CD4-positive, alpha-beta memory T cell (primary cell): ENCODE data around the gene RASEF. TPM values are rescaled to one million over a fixed set of nuclear protein-coding genes. Genes with fewer than 3 reads are reported as not detected.

Experiments
- CTCF ChIA-PET: fragments of 350-600 bp; sonication (Branson Sonifier 250); formaldehyde crosslinking; loops from one replicate; lab custom pipeline; 2021; ENCODE audit warnings: inconsistent platforms; ENCODE audit not compliant: partially characterized antibody; lab: Charles Lee
- POLR2A ChIA-PET: fragments of 350-600 bp; sonication (Branson Sonifier 250); formaldehyde crosslinking; loops from one replicate; lab custom pipeline; 2021; ENCODE audit not compliant: partially characterized antibody; lab: Charles Lee
- DNase-seq, 5 donors: peaks; one replicate each; pipeline versions ENCODE4 v3.0.0 to v3.0.0-alpha.2; 2020 to 2022; ENCODE audit warnings: mixed read lengths in 1 of 5
- H3K27ac ChIP-seq: one replicate; pipeline ENCODE4 v1.7.0; 2013; ENCODE audit warnings: low read depth, low read length
- H3K27me3 ChIP-seq: 2 replicates; pipeline ENCODE4 v1.7.0; 2013; ENCODE audit warnings: mild to moderate bottlenecking, low read length, moderate library complexity; ENCODE audit not compliant: insufficient read depth
- H3K36me3 ChIP-seq: 2 replicates; pipeline ENCODE4 v1.7.0; 2013; ENCODE audit warnings: mild to moderate bottlenecking, low read length, moderate library complexity; ENCODE audit not compliant: insufficient read depth
- H3K4me1 ChIP-seq: 2 replicates; pipeline ENCODE4 v1.7.0; 2013; ENCODE audit warnings: mild to moderate bottlenecking, low read length, moderate library complexity; ENCODE audit not compliant: insufficient read depth
- H3K4me3 ChIP-seq, 2 donors: one replicate each; pipeline ENCODE4 v1.7.0; 2013; ENCODE audit warnings: low read length in 2 of 2, mild to moderate bottlenecking in 1 of 2
- H3K9me3 ChIP-seq, 2 donors: one replicate each; pipeline ENCODE4 v1.7.0; 2013; ENCODE audit warnings: low read length in 2 of 2, control low read depth in 1 of 2; ENCODE audit not compliant: control insufficient read depth in 1 of 2
- H3K27ac Mint-ChIP-seq, 7 donors: one replicate each; pipeline ENCODE4 v1.8.0; 2020 to 2021; ENCODE audit warnings: mixed read lengths in 7 of 7, mild to moderate bottlenecking in 6 of 7, inconsistent platforms in 3 of 7, moderate library complexity in 3 of 7
- H3K27me3 Mint-ChIP-seq, 2 donors: one replicate each; pipeline ENCODE4 v1.8.0; 2020 to 2021; ENCODE audit warnings: mixed read lengths in 2 of 2
- H3K36me3 Mint-ChIP-seq, 2 donors: one replicate each; pipeline ENCODE4 v1.8.0; 2020 to 2021; ENCODE audit warnings: mixed read lengths in 2 of 2, inconsistent platforms in 1 of 2, mild to moderate bottlenecking in 1 of 2
- H3K4me1 Mint-ChIP-seq, 4 donors: one replicate each; pipeline ENCODE4 v1.8.0; 2020 to 2021; ENCODE audit warnings: mixed read lengths in 4 of 4, mild to moderate bottlenecking in 1 of 4
- H3K4me3 Mint-ChIP-seq, 8 donors: one replicate each; pipeline ENCODE4 v1.8.0; 2020 to 2021; ENCODE audit warnings: mixed read lengths in 8 of 8, mild to moderate bottlenecking in 7 of 8, moderate library complexity in 6 of 8, inconsistent platforms in 3 of 8
- H3K9me3 Mint-ChIP-seq, 8 donors: one replicate each; pipeline ENCODE4 v1.8.0; 2020 to 2021; ENCODE audit warnings: mixed read lengths in 8 of 8, mild to moderate bottlenecking in 5 of 8, inconsistent platforms in 3 of 8, moderate library complexity in 1 of 8
- intact Hi-C: fragments of 100-400 bp; cut with micrococcal nuclease; formaldehyde crosslinking; loops from one replicate; pipeline ENCODE4 v1.15.1; 2023
- polyA plus RNA-seq, 2 donors: library from polyadenylated mRNA; unstranded; fragments of 300-500 nt; fragmentation: Illumina TruSeq; gene quantifications; one replicate each; pipeline ENCODE4 v1.2.3, GENCODE V29; 2021
- total RNA-seq, 2 experiments: library from RNA; stranded (reverse); gene quantifications; one replicate each; pipeline ENCODE4 v1.2.3, GENCODE V29; 2021

Gene RASEF
- total and polyA plus RNA-seq, 4 experiments from 2014 or later: not detected

GRCh38 chr9:82972446-82972845 lies 90.5 kb downstream of the RASEF start:
- CTCF ChIA-PET: no interaction called here
- no peaks in the 10 kb centered on the region for H3K36me3 Mint-ChIP-seq
- POLR2A ChIA-PET: no interaction called here

GRCh38 chr9:82970359-82970758 lies 92.6 kb downstream of the RASEF start:
- no peak overlapping the region for H3K27ac ChIP-seq
- Mint-ChIP-seq H3K36me3 (no peaks in the 10 kb centered on the region), H3K27me3 (no peaks in the 10 kb centered on the region), H3K4me1 (no peaks in the 10 kb centered on the region), H3K27ac (no peak overlapping the region), H3K4me3 (no peak overlapping the region), H3K9me3 (peaks cover 0 to 2% (median 0%) of the 10 kb centered on the region in 8 donors)
- no peaks in the 10 kb centered on the region for H3K9me3 ChIP-seq
- no peak overlapping the region for H3K4me3 ChIP-seq
- ChIA-PET POLR2A (no interaction called here), CTCF (no interaction called here)
- no peak for DNase-seq
- H3K36me3 ChIP-seq: no peaks in the 10 kb centered on the region
- H3K4me1 ChIP-seq: no peaks in the 10 kb centered on the region
- no peaks in the 10 kb centered on the region for H3K27me3 ChIP-seq
- intact Hi-C loops: no loop called here

More at GRCh38 chr9:82972446-82972845, 90.5 kb downstream of the RASEF start:
- Mint-ChIP-seq H3K4me3 (no peak overlapping the region), H3K9me3 (peaks cover 0 to 4% (median 0%) of the 10 kb centered on the region in 8 donors), H3K27ac (no peak overlapping the region), H3K4me1 (no peaks in the 10 kb centered on the region), H3K27me3 (no peaks in the 10 kb centered on the region)
- Histone ChIP-seq H3K36me3 (no peaks in the 10 kb centered on the region), H3K9me3 (no peaks in the 10 kb centered on the region), H3K4me1 (no peaks in the 10 kb centered on the region), H3K27ac (no peak overlapping the region), H3K27me3 (no peaks in the 10 kb centered on the region), H3K4me3 (no peak overlapping the region)
- no peak for DNase-seq
- intact Hi-C loops: no loop called here

- POLR2A ChIA-PET: no interaction called here
Observed at GRCh38 chr9:82969291-82969690, 93.7 kb downstream of the RASEF start.

GRCh38 chr9:82968816-82969215 lies 94.1 kb downstream of the RASEF start:
- POLR2A ChIA-PET: no interaction called here
- no peak overlapping the region for H3K4me3 Mint-ChIP-seq

More at GRCh38 chr9:82969291-82969690, 93.7 kb downstream of the RASEF start:
- H3K27me3 ChIP-seq: no peaks in the 10 kb centered on the region
- no peaks in the 10 kb centered on the region for H3K4me1 Mint-ChIP-seq
- no peak overlapping the region for H3K27ac Mint-ChIP-seq
- no peak for DNase-seq
- intact Hi-C loops: no loop called here
- H3K36me3 ChIP-seq: no peaks in the 10 kb centered on the region
- no peaks in the 10 kb centered on the region for H3K36me3 Mint-ChIP-seq
- H3K27ac ChIP-seq: no peak overlapping the region
- no peaks in the 10 kb centered on the region for H3K4me1 ChIP-seq
- no peak overlapping the region for H3K4me3 Mint-ChIP-seq
- no peaks in the 10 kb centered on the region for H3K9me3 ChIP-seq
- peaks cover 0 to 2% of the 10 kb centered on the region in 2 donors for H3K27me3 Mint-ChIP-seq
- CTCF ChIA-PET: no interaction called here
- peaks cover 0 to 2% (median 0%) of the 10 kb centered on the region in 8 donors for H3K9me3 Mint-ChIP-seq
- H3K4me3 ChIP-seq: no peak overlapping the region

GRCh38 chr9:82968388-82968787 lies 94.6 kb downstream of the RASEF start:
- H3K4me1 Mint-ChIP-seq: no peaks in the 10 kb centered on the region
- H3K36me3 ChIP-seq: no peaks in the 10 kb centered on the region
- no peaks in the 10 kb centered on the region for H3K9me3 ChIP-seq
- no peaks in the 10 kb centered on the region for H3K36me3 Mint-ChIP-seq
- ChIA-PET POLR2A (no interaction called here), CTCF (no interaction called here)
- H3K4me1 ChIP-seq: no peaks in the 10 kb centered on the region
- no peak for DNase-seq
- intact Hi-C loops: no loop called here
- no peaks in the 10 kb centered on the region for H3K27me3 ChIP-seq
- H3K4me3 Mint-ChIP-seq: no peak overlapping the region
- H3K27me3 Mint-ChIP-seq: peaks cover 0 to 2% of the 10 kb centered on the region in 2 donors
- peaks cover 0 to 2% (median 0%) of the 10 kb centered on the region in 8 donors for H3K9me3 Mint-ChIP-seq
- no peak overlapping the region for H3K27ac Mint-ChIP-seq
- H3K27ac ChIP-seq: no peak overlapping the region
- no peak overlapping the region for H3K4me3 ChIP-seq

More at GRCh38 chr9:82968816-82969215, 94.1 kb downstream of the RASEF start:
- Histone ChIP-seq H3K4me3 (no peak overlapping the region), H3K27me3 (no peaks in the 10 kb centered on the region), H3K9me3 (no peaks in the 10 kb centered on the region), H3K4me1 (no peaks in the 10 kb centered on the region), H3K36me3 (no peaks in the 10 kb centered on the region), H3K27ac (no peak overlapping the region)
- no peak for DNase-seq
- Mint-ChIP-seq H3K27me3 (peaks cover 0 to 2% of the 10 kb centered on the region in 2 donors), H3K36me3 (no peaks in the 10 kb centered on the region), H3K4me1 (no peaks in the 10 kb centered on the region), H3K9me3 (peaks cover 0 to 2% (median 0%) of the 10 kb centered on the region in 8 donors), H3K27ac (no peak overlapping the region)
- intact Hi-C loops: no loop called here
- CTCF ChIA-PET: no interaction called here

GRCh38 chr9:82961504-82962125 lies 101.3 kb downstream of the RASEF start:
- Histone ChIP-seq H3K9me3 (no peaks in the 10 kb centered on the region), H3K27ac (no peak overlapping the region), H3K4me1 (no peaks in the 10 kb centered on the region), H3K27me3 (no peaks in the 10 kb centered on the region), H3K36me3 (no peaks in the 10 kb centered on the region), H3K4me3 (no peak overlapping the region)
- DNase-seq: peak in 2 of 5 donors; percentile 4 to 6
- Mint-ChIP-seq H3K27ac (no peak overlapping the region), H3K27me3 (peaks cover 0 to 2% of the 10 kb centered on the region in 2 donors), H3K4me1 (no peaks in the 10 kb centered on the region), H3K9me3 (no peaks in the 10 kb centered on the region), H3K4me3 (no peak overlapping the region), H3K36me3 (no peaks in the 10 kb centered on the region)
- CTCF ChIA-PET: no interaction called here
- POLR2A ChIA-PET: no interaction called here
- intact Hi-C loops: no loop called here

- no peak overlapping the region for H3K4me3 ChIP-seq
- H3K27ac ChIP-seq: no peak overlapping the region
- no peaks in the 10 kb centered on the region for H3K27me3 ChIP-seq
- no peaks in the 10 kb centered on the region for H3K36me3 Mint-ChIP-seq
- H3K4me1 ChIP-seq: no peaks in the 10 kb centered on the region
- no peaks in the 10 kb centered on the region for H3K9me3 ChIP-seq
- no peaks in the 10 kb centered on the region for H3K4me1 Mint-ChIP-seq
- ChIA-PET CTCF (interaction anchor here (1.3 kb wide), 1 partner anchor 8 kb away, joined by 4 read pairs; no protein-coding TSS in a partner anchor), POLR2A (no interaction called here)
- H3K9me3 Mint-ChIP-seq: peaks cover 0 to 3% (median 0%) of the 10 kb centered on the region in 8 donors
- H3K36me3 ChIP-seq: no peaks in the 10 kb centered on the region
- intact Hi-C loops: no loop called here
- no peak overlapping the region for H3K4me3 Mint-ChIP-seq
- H3K27me3 Mint-ChIP-seq: no peaks in the 10 kb centered on the region
- DNase-seq: no peak
- no peak overlapping the region for H3K27ac Mint-ChIP-seq
Observed at GRCh38 chr9:82957529-82958379, 105.2 kb downstream of the RASEF start.
